WI38 (cell line): Measurements from ENCODE around the gene SCAF1.

Experiments
- H3K4me3 ChIP-seq: 2 replicates; pipeline ENCODE4 v1.5.1; 2011; ENCODE audit warnings: low read depth, mild to moderate bottlenecking, control low read depth, low read length
- TF ChIP-seq, protein P1 (sequence below): IDR thresholded peaks from 2 replicates; pipeline ENCODE4 v1.5.1; 2012; ENCODE audit warnings: low read depth, mild to moderate bottlenecking, control low read depth, low read length

Gene SCAF1

DNA sequence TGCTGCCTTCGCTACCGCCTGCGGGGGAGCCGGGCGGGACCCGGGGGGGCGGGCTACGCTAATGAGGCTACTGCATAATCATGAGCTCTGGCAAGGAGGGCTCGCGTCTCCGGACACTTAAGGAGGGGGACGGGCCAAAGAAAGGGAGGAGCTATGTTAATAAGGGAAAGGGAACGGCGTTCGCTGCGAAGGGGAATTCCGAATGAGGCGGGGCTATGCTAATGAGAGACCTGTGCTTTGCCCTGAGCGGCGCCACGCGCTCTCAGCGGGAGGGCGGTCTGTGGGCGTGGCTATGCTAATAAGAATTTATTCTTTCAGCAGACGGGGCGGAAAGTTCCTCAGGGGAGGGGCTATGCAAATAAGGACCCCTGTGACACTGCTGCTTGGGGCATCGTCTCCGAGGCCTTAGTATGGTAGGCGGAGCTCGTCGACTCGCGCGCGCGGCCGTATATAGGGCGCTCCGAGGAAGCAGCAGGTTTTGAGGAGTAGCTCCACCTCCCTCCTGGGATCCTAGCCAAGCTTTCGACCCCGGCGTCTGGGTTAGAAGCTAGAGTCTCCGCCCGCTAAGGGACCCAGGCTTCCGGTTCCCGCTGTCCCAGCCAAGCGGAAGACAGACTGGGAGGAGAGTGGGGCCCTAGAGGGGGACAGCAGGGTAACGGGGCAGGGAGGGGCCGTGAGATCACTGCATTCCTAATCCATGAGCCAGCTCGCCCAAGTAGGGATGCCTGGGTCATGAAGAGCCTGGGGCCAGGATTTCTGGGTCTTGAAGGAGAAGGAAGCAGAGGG, 1.7 kb upstream of the SCAF1 start, which contains the start of gene RRAS:
Gene RRAS (minus strand): TSS at position 31 of the 786 bp plus-strand sequence. CDS start 45 bp downstream, outside the sequence.
- TF ChIP-seq, protein P1, sequence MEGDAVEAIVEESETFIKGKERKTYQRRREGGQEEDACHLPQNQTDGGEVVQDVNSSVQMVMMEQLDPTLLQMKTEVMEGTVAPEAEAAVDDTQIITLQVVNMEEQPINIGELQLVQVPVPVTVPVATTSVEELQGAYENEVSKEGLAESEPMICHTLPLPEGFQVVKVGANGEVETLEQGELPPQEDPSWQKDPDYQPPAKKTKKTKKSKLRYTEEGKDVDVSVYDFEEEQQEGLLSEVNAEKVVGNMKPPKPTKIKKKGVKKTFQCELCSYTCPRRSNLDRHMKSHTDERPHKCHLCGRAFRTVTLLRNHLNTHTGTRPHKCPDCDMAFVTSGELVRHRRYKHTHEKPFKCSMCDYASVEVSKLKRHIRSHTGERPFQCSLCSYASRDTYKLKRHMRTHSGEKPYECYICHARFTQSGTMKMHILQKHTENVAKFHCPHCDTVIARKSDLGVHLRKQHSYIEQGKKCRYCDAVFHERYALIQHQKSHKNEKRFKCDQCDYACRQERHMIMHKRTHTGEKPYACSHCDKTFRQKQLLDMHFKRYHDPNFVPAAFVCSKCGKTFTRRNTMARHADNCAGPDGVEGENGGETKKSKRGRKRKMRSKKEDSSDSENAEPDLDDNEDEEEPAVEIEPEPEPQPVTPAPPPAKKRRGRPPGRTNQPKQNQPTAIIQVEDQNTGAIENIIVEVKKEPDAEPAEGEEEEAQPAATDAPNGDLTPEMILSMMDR: no peak
- peak within 1 kb of the TSS; percentile 81 for H3K4me3 ChIP-seq

DNA sequence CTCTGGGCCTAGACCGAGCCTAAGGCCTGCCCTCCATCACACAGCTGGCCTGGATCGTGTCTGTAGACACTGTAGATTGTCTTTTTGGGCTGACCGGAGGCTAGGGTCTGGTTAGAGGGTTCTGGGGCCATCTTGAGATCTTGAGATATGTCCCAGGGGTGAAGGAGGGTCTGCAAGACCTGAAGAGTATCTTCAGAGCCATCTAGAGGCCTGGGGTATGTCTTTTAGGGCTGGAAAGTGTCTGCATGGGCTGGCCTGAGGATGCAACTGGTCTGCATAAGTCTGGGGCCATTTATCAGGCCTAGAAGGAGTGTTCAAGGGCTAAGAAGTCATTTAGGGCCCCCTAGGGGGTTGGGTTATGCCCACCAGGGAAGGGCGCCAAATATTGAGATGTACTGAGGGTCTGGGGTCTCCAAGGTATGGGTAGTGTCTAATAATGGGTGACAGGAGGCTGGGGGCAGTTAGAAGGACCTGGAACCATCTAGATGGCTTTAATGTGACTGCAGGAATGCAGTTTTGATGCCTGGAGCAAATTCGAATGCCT, 555 bp downstream of the SCAF1 start:
- H3K4me3 ChIP-seq: peak overlapping the region; percentile 69
- TF ChIP-seq, protein P1: no peak

DNA sequence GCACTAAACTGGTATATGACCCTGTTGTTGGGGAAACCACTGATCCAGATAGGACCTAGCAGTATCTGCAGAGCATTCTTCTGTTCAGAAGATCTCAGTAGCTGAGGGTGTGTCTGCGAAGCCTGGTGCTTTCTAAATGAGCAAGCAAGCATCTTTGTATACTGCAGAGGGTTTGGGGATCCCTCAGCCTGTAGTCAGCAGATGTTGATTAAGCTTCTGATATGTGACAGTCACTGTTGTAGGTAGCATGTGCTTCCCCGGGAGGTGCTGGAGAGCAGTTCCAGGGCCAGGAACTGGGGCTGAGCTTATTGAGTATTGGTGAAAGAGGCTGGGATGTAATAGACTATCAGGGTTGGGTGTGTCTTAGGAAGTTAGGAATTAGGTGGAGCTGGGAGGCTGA, 1.5 kb downstream of the SCAF1 start:
- TF ChIP-seq, protein P1: no peak
- peak overlapping the region; percentile 69 for H3K4me3 ChIP-seq

DNA sequence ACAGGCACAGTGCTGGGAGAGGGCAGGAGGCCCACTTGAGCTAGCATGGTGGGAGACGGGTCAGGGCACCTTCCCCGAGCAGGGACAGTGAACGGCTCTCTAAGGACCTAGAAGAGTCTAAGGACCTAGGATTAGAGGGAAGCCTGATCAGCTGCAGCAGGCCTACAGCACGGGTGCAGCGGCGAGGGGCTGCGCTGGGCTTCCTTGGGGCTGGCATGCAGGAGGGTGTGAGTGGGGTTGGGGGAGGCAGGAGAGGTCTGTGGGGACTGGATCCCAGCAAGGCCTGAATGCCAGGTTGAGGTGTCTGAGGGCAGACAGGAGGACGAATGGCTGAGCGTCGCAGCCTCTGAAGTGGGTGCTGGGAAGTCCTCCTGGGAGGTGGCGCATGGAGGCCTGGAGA, 3.6 kb downstream of the SCAF1 start:
- TF ChIP-seq, protein P1: no peak

DNA sequence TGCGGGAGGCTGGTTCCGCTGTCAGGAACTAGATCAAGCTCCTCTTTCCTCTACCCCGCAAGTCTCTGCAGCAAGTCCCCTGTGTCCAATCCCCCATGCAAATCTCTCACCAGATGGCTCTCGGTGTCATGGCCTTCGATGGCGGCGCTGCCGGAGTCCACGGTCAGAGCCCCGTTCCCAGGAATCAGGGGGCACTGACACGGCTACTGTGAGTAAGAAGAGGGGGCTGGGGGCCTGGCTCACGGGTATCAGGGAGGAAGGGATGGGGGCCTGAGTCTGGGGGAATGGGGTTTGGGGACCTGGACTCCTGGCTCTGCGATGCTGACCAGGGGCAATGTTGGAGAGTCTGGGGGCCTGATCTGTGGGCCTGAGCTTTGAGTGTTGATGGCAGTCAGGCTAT, 4.0 kb downstream of the SCAF1 start:
- no peak overlapping the region for H3K4me3 ChIP-seq
- TF ChIP-seq, protein P1: no peak

More for the DNA sequence above, 3.6 kb downstream of the SCAF1 start:
- H3K4me3 ChIP-seq: no peak overlapping the region

DNA sequence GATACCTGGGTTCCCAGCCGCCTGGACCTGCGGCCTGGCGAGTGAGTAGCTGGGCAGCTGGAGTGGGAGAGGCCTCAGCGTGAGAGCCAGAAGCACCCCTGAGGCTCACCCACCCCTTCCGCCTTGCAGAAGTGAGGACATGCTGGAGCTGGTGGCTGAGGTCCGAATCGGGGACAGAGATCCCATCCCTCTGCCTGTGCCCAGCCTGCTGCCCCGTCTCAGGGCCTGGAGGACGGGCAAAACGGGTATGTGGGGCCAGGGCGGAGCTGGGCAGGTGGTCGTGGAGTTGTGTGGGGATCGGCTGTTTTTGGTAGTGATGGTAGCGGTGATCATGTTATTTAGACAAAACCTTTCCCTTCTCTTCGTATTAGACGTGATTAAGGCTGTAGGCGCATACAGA, 4.6 kb downstream of the SCAF1 start:
- no peak overlapping the region for H3K4me3 ChIP-seq
- TF ChIP-seq, protein P1: no peak
